GM21390 (cell line): ENCODE measurements around the gene GRID1.

Experiments
- ATAC-seq: cut with Tn5 transposase; IDR thresholded peaks from one replicate; pipeline ENCODE4 v1.9.1; 2021; ENCODE audit not compliant: unreplicated experiment

The GRID1 gene

DNA sequence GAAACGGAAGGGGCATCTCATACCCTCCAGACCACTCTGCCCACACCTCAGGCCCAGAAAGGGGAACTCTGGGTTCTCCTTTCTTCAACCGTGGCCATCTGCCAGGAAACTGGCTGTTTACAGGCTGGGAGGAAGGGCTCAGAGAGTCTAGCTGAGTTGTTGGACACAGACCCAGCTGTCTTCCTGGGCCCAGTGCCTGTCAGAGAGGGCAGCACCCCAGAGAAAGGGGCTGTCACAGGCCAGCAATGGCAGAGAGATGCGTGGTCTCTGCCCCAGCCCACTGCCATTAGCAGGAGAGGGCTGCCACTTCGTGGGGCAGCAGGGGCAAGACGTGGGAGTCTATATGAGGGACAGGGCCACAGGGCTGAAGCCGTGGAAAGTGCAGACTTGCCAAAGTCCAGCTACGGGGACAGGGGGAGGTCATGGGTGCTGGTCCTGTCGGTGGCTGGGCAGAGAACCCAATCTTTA lies 11.0 kb downstream of the GRID1 start:
- no peak for ATAC-seq

GRCh38 chr10:86354761-86355540 lies 11.6 kb downstream of the GRID1 start:
- peak; percentile 60 for ATAC-seq

GRCh38 chr10:86353506-86354485 lies 12.8 kb downstream of the GRID1 start:
- ATAC-seq: no peak

- ATAC-seq: no peak
Measured at GRCh38 chr10:86350897-86351296, 15.7 kb downstream of the GRID1 start.

- no peak for ATAC-seq
Measured at GRCh38 chr10:86349940-86350630, 16.5 kb downstream of the GRID1 start.

DNA sequence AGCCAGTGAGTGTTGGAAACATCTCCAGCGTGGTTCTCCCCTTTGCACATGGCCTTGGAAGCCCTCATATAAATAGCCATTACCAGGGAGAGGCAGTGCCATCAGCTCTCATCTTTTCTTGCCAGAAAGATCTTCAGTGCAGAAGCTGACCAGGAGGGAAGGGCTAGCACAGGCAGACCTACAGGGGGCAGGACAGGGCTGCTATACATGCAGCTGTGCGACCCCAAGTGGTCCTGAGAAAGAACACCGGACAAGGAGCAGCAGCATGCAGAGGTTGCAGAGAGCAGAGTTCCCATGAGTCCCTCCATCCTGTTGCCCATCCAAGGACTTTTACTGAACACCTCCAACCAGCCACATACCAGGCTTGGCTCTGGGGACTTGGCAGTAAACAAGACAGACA lies 17.1 kb downstream of the GRID1 start:
- no peak for ATAC-seq

DNA sequence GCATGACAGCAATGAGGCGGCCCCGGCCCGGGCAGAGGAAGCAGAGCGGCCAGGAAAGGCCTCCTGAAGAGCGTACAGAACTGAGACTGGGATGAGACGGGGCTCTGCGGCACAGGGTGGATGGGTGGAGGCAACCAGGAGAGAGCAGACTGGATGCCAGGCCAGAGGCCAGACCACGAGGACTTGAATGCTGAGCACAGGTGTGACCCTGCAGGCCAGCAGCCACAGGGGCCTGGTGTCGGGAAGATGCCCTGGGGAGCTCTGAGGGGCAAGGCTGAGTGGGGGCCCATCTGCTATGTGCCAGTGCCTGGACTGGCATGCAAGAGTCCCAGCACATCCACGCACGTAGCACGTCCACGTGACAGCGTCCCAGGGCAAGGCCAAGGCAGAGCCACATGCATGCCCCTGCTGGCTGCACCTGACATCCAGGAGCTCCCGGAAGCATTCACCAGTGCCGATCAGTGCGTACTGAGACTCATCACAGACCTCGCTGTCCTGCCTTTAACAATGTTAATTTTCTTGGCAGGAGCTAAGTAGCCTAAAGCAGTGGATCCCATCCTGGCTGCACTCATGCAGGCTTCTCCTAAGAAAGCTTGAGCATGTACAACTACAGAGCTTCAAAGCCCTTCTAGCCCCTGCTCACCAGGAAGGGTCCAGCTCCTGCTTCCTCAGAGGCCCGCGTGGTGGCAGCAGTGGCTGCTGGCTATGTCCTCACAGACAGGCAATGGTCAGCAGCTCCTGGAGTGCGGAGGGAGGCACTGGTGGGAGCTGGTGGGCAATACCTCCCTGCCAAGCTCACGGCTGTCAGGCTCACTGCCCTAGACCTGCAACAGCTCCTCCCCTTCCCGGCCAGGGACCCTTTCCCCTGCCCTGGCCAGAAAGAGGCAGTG lies 18.0 kb downstream of the GRID1 start:
- ATAC-seq: no peak

- ATAC-seq: no peak
Measured at GRCh38 chr10:86347856-86348255, 18.7 kb downstream of the GRID1 start.

DNA sequence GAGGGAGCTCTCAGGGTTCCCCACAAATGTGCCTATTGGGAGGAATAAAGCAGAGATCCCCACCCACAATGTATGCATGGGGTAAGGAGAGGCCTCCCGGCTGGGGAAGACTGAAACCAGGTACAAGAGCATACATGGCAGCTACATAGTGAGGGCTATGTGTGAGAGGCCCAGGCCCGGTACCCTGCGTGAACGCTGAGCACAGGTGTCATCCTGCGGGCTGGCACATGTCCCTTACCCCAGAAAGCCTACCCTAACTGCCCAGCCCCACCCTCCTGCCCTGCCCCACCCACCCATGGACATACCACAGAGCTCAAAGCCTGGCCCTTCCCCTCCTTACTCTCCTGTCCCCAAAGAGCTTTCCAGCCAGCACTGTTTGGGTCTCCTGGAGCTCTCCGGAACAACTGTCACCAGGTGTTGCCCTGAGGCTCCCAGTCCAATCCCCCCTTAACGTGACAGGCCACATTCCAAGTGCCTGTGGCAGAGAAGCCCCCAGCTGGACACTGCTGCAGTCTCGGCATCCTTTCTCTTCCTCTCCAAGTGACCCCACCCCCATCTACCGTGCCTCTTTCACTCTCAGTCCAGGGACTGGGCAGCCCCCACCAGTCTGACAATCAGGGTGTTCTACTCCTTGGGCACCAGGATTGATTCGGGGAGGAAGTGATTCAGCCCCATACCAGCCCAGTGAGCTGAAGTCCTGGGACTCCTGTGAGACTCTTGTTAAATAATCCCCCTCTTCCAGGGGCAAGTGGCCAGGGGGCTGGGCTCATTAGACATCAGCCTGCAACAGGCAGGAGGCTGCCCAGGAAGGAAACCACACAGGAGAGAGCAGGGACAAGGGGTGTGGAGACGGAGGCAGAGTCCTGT lies 19.6 kb downstream of the GRID1 start:
- no peak for ATAC-seq

GRCh38 chr10:86345859-86346798 lies 20.5 kb downstream of the GRID1 start:
- ATAC-seq: no peak

DNA sequence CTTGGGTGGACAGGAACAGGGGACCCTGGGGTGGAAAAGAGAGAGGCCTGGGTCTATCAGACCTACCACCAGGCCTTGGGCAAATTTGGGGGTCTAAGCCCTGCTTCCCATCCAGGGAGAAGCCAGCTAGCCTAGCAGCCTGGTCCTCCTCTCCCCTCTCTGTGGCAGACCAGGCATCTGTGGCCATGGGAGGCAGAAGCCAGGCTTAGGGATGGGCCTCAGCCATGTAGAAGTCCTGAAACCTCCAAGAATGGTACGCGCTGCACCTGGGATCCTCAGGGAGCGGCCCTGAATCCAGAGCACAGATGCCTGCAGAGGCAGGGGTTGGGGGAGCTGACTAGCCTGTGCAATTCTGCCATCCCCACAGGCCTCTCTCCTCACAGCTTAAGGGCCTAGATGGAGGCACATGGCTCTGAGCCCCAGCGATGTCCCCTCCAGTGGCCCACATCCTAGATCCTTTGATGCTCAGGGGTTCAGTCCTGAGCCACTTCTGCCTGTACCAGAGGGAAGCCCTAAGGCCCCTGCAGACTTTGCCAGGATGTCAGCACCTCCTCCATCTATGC lies 21.2 kb downstream of the GRID1 start:
- no peak for ATAC-seq

GRCh38 chr10:86344714-86345161 lies 21.9 kb downstream of the GRID1 start:
- no peak for ATAC-seq

DNA sequence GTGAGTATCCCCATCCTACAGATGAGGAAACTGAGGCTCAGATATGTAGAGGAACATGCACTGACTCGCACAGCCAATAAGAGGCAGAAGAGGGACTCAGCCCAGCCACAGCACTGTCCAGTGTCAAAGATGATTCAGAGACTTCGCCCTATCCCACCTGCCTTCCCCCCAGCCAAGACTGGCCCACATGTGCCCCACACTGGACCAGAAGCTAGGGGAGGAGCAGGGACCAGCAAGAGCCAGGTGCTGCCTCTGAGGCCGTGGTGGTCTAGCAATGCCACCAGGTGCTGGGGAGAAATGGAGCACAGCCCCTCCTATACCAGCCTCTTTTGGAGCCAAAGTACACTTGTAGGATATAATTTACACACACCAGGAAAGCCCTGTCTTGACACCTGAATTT lies 22.3 kb downstream of the GRID1 start:
- no peak for ATAC-seq

DNA sequence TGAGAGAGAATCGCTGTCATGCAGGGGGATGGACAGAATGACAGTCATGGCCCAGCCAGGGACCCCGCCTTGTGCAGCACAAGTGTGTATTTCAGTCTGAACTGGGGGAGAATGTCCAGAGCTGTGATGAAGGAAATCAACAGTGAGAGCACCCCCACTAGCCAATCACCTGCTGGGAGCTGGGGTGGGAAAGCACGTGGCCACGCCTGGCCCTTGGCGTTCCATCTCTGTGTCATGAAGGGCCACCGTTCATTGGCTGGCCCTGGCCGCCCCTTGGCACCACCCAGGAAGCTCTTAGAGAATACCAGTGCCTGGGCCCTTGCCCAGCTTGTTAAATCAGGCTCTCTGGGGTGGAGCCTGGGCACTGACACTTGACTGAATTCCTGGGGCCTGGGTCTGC lies 22.8 kb downstream of the GRID1 start:
- ATAC-seq: no peak

- ATAC-seq: no peak
Measured at GRCh38 chr10:86342111-86342863, 24.3 kb downstream of the GRID1 start.

- ATAC-seq: no peak
Measured at GRCh38 chr10:86341361-86341811, 25.2 kb downstream of the GRID1 start.

GRCh38 chr10:86340991-86341260 lies 25.7 kb downstream of the GRID1 start:
- ATAC-seq: no peak
